Activated CD4-positive, alpha-beta T cell treated with anti-CD3 and anti-CD28 coated beads, Interleukin-2, amount 10 ng/mL, durations not matched to agents 24 days and 14 days (primary cell): ENCODE results near the gene ACTR10. TPM values are rescaled to one million over a fixed set of nuclear protein-coding genes. Genes with fewer than 3 reads are reported as not detected.
A peak's percentile ranks its signal among the peaks of the same experiment; 100 is the strongest.
"Not testable (repeated sequence)": the region's sequence is repeated elsewhere in the genome, so short reads cannot be mapped to it uniquely, and the experiment has no call there.

Experiments used
- DNase-seq: peaks from one replicate; pipeline ENCODE4 v3.0.0; 2022
- H3K27ac Mint-ChIP-seq: one replicate; pipeline ENCODE4 v1.8.0; 2022; ENCODE audit warnings: mild to moderate bottlenecking, mixed read lengths
- H3K27me3 Mint-ChIP-seq: one replicate; pipeline ENCODE4 v1.8.0; 2022; ENCODE audit warnings: mixed read lengths
- H3K36me3 Mint-ChIP-seq: one replicate; pipeline ENCODE4 v1.8.0; 2022; ENCODE audit warnings: low read depth, mild to moderate bottlenecking, mixed read lengths
- H3K4me1 Mint-ChIP-seq: one replicate; pipeline ENCODE4 v1.8.0; 2021; ENCODE audit warnings: mixed read lengths
- H3K4me3 Mint-ChIP-seq: one replicate; pipeline ENCODE4 v1.8.0; 2022; ENCODE audit warnings: mild to moderate bottlenecking, moderate library complexity, mixed read lengths
- H3K9me3 Mint-ChIP-seq: one replicate; pipeline ENCODE4 v1.8.0; 2021; ENCODE audit warnings: mixed read lengths
- intact Hi-C: fragments of 100-400 bp; cut with micrococcal nuclease; formaldehyde crosslinking; loops from one replicate; pipeline ENCODE4 v1.15.1; 2023
- total RNA-seq: library from RNA; stranded (reverse); gene quantifications from 2 replicates; pipeline ENCODE4 v1.2.3, GENCODE V29; 2022

Gene ACTR10
- total RNA-seq, 1 donor from 2014 or later = 40.5 TPM

- peak overlapping the region; percentile 93 for H3K4me3 Mint-ChIP-seq
- DNase-seq = no peak
- peaks cover 41% of the 10 kb centered on the region for H3K4me1 Mint-ChIP-seq
- H3K9me3 Mint-ChIP-seq = no peaks in the 10 kb centered on the region
- peak overlapping the region; percentile 99 for H3K27ac Mint-ChIP-seq
- no peaks in the 10 kb centered on the region for H3K27me3 Mint-ChIP-seq
- intact Hi-C loops = loop anchor here (1.0 to 5.0 kb wide), 5 partner anchors 37 to 852 kb away; partner anchors contain the start of genes ARID4A, KIAA0586, NAA30 and TIMM9
- H3K36me3 Mint-ChIP-seq = peaks cover 25% of the 10 kb centered on the region
These were observed 44.0 kb downstream of the ACTR10 start for GRCh38 chr14:58243790-58244555.

DNA sequence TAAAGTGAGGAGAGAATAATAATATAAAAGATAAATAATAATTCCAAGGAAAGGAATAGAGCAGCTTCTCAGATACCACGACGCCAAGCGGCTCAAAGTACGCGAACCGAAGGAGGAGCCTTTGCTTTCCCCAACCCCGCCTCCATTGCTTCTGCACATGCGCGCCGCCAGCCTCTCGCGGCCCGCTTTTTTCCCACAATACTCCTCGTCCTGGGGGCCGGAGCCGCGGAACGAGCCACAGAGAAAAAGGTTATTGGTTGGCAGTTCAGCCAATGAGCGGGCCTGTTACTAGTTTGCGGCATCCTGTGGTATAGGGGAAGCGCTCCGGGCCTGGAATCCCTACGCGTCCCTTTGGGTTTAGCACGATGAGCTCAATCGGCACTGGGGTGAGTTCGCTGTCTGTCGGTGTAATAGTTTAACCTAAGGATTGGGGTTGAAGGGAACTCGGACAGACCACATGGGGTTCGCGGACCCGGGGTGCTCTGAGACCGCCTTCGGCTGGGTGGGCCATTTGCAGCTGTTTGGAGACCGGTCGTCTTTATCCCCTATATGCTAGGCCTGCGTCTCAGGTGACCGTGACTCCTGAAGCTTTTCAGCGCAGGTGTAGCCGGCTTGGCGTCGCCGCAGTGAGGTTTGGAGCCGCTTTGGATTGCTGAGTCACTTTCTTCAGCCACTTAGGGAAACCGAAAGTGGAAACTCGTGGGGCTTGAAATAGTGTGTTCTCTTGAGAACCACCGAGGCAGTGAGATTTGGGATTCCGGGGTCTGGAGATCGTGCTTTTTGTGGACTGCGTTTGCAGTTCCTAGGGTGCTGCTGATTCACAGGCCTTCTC lies 44.8 kb downstream of the ACTR10 start, which contains the start of gene PSMA3:
PSMA3 (plus strand) TSS at position 288 of the 832 bp plus-strand sequence; CDS start at position 366, 78 bp downstream.
- H3K27me3 Mint-ChIP-seq = no peaks in the 10 kb centered on the region
- peaks cover 25% of the 10 kb centered on the region for H3K36me3 Mint-ChIP-seq
- peak; percentile 99 for DNase-seq
- peak within 1 kb of the TSS; percentile 93 for H3K4me3 Mint-ChIP-seq
- H3K4me1 Mint-ChIP-seq = peaks cover 40% of the 10 kb centered on the region
- peak within 1 kb of the TSS; percentile 99 for H3K27ac Mint-ChIP-seq
- H3K9me3 Mint-ChIP-seq = no peaks in the 10 kb centered on the region
- intact Hi-C loops = loop anchor here (1.0 to 5.0 kb wide), 5 partner anchors 36 to 852 kb away; partner anchors contain the start of genes ARID4A, KIAA0586, NAA30 and TIMM9

- H3K27ac Mint-ChIP-seq = peak overlapping the region; percentile 99
- peaks cover 30% of the 10 kb centered on the region for H3K36me3 Mint-ChIP-seq
- H3K27me3 Mint-ChIP-seq = no peaks in the 10 kb centered on the region
- intact Hi-C loops = loop anchor here (2.0 kb wide), 1 partner anchor 35 kb away; no protein-coding TSS in a partner anchor
- peaks cover 40% of the 10 kb centered on the region for H3K4me1 Mint-ChIP-seq
- no peaks in the 10 kb centered on the region for H3K9me3 Mint-ChIP-seq
- DNase-seq = no peak
- H3K4me3 Mint-ChIP-seq = peak overlapping the region; percentile 93
These were observed 45.6 kb downstream of the ACTR10 start for GRCh38 chr14:58245562-58245961.

GRCh38 chr14:58249611-58250010 lies 49.7 kb downstream of the ACTR10 start:
- intact Hi-C loops = no loop called here
- no peak overlapping the region for H3K4me3 Mint-ChIP-seq
- no peaks in the 10 kb centered on the region for H3K27me3 Mint-ChIP-seq
- H3K4me1 Mint-ChIP-seq = peaks cover 38% of the 10 kb centered on the region
- H3K9me3 Mint-ChIP-seq = no peaks in the 10 kb centered on the region
- peak overlapping the region; percentile 20 for H3K27ac Mint-ChIP-seq
- peaks cover 47% of the 10 kb centered on the region for H3K36me3 Mint-ChIP-seq
- DNase-seq = no peak

DNA sequence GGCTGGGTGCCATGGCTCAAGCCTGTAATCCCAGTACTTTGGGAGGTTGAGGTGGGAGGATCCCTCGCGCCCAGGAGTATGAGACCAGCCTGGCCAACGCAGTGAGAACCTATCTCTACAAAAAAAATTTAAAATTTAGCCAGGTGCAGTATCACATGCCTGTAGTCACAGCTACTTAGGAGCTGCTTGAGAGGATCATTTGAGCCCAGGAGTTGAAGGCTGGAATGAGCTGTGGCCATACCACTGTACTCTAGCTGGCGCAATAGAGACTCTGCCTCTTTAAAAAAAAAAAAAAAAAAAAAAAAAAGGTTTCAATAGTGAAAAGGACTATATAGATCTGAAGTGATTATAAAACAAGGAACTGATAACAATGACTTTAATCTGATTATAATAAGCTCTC lies 58.2 kb downstream of the ACTR10 start:
- intact Hi-C loops = no loop called here
- H3K27ac Mint-ChIP-seq = no peak overlapping the region
- no peak overlapping the region for H3K4me3 Mint-ChIP-seq
- no peaks in the 10 kb centered on the region for H3K9me3 Mint-ChIP-seq
- peaks cover 8% of the 10 kb centered on the region for H3K4me1 Mint-ChIP-seq
- DNase-seq = no peak
- peaks cover 49% of the 10 kb centered on the region for H3K36me3 Mint-ChIP-seq
- no peaks in the 10 kb centered on the region for H3K27me3 Mint-ChIP-seq

GRCh38 chr14:58262005-58262404 lies 62.1 kb downstream of the ACTR10 start:
- H3K9me3 Mint-ChIP-seq, intact Hi-C loops, H3K27me3 Mint-ChIP-seq, H3K4me3 Mint-ChIP-seq, DNase-seq, H3K27ac Mint-ChIP-seq, H3K4me1 Mint-ChIP-seq: not testable (repeated sequence)
- peaks cover 62% of the 10 kb centered on the region for H3K36me3 Mint-ChIP-seq

DNA sequence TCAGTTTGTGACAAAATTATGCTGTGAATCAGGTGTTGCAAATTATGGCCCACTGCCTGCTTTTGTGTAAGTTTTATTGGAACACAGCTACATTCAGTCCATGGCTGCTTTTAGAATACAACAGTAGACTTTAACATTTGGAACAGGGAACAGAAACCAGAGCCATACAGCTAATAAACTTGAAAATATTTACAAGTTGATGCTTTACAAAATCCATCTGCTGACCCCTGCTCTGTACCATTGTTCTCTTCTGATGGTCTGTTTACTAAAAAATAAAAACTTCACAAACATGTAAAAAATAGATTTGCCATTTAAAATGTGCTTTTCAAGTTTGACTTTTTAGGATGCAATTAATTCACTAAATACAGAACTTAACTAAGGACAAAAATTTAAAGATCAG lies 65.5 kb downstream of the ACTR10 start:
- peaks cover 66% of the 10 kb centered on the region for H3K36me3 Mint-ChIP-seq
- no peak overlapping the region for H3K27ac Mint-ChIP-seq
- no peak overlapping the region for H3K4me3 Mint-ChIP-seq
- no peaks in the 10 kb centered on the region for H3K27me3 Mint-ChIP-seq
- H3K4me1 Mint-ChIP-seq = peaks cover 12% of the 10 kb centered on the region
- no peak for DNase-seq
- H3K9me3 Mint-ChIP-seq = no peaks in the 10 kb centered on the region
- intact Hi-C loops = no loop called here

GRCh38 chr14:58270628-58271027 lies 70.7 kb downstream of the ACTR10 start:
- no peak overlapping the region for H3K27ac Mint-ChIP-seq
- intact Hi-C loops = no loop called here

DNA sequence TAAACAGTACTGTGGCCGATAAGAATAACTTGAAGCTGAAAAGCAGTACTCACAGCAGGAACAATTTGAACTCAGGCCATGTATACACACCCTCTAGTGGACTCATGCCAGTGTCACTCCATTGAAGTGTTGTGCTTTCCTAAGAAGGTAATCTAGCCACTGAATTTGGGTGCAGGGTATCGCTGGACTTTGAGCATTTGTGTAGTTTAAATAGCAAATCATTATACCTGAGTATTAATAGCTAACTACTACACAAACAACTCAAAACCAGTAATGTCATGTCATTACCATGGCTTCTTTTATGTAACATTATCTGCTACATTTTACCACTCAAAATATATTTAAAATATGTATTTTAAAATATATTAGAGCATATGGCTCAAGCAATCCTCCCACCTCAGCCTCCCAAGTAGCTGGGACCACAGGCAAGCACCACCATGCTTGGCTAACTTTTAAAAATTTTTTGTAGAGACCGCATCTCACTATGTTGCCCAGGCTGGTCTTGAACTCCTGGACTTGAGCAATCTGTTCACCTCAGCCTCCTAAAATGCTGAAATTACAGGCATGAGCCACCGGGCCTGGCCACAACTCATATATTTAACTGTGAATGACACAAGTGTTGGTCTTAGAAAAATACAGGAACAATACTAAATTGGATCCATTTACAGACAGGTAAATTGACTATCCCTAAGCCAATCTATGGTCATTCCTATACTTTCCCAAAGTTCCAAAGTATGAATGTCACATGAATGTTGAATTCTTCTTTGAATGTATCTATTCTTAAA lies 72.8 kb downstream of the ACTR10 start:
- H3K36me3 Mint-ChIP-seq = peaks cover 64% of the 10 kb centered on the region

More at GRCh38 chr14:58270628-58271027, 70.7 kb downstream of the ACTR10 start:
- Mint-ChIP-seq H3K9me3 (no peaks in the 10 kb centered on the region), H3K36me3 (peaks cover 72% of the 10 kb centered on the region), H3K4me1 (peaks cover 26% of the 10 kb centered on the region), H3K27me3 (no peaks in the 10 kb centered on the region), H3K4me3 (no peak overlapping the region)
- DNase-seq = no peak

DNA sequence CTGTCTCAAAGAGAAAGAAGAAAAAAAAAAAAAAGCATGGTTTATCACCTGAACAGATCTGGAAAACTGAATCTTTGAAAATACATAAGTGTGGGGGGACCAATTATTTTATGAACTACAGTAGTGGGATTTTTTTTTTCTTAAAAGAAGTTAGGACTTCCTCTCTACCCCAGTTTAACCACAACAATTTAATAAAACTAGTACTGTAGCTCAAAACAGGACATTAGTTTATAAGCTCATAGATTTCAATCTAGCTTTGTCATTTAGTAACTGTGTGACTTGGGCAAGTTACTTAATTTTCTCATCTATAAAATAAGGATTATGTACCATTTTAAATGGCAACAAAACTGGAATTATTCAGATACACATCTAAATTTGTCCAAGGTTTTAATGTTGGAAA lies 74.9 kb downstream of the ACTR10 start:
- Mint-ChIP-seq H3K27me3 (no peaks in the 10 kb centered on the region), H3K4me3 (peak overlapping the region; percentile 38), H3K36me3 (peaks cover 60% of the 10 kb centered on the region), H3K9me3 (no peaks in the 10 kb centered on the region), H3K4me1 (peaks cover 31% of the 10 kb centered on the region), H3K27ac (peak overlapping the region; percentile 89)
- intact Hi-C loops = loop anchor here (2.0 kb wide), 1 partner anchor 28 kb away; no protein-coding TSS in a partner anchor
- DNase-seq = no peak

More for the DNA sequence above, 72.8 kb downstream of the ACTR10 start:
- Mint-ChIP-seq H3K27me3 (no peaks in the 10 kb centered on the region), H3K4me3 (no peak overlapping the region), H3K9me3 (no peaks in the 10 kb centered on the region), H3K27ac (no peak overlapping the region), H3K4me1 (peaks cover 33% of the 10 kb centered on the region)
- intact Hi-C loops = no loop called here
- no peak for DNase-seq

- Mint-ChIP-seq H3K9me3 (no peaks in the 10 kb centered on the region), H3K36me3 (peaks cover 57% of the 10 kb centered on the region), H3K27me3 (no peaks in the 10 kb centered on the region), H3K4me1 (peaks cover 32% of the 10 kb centered on the region), H3K27ac (peak overlapping the region; percentile 89), H3K4me3 (peak overlapping the region; percentile 29)
- intact Hi-C loops = loop anchor here (2.0 kb wide), 1 partner anchor 29 kb away; no protein-coding TSS in a partner anchor
- no peak for DNase-seq
These were observed 75.7 kb downstream of the ACTR10 start for GRCh38 chr14:58275527-58276190.

GRCh38 chr14:58276208-58276607 lies 76.3 kb downstream of the ACTR10 start:
- Mint-ChIP-seq H3K36me3 (peaks cover 56% of the 10 kb centered on the region), H3K4me3 (no peak overlapping the region), H3K27me3 (no peaks in the 10 kb centered on the region), H3K4me1 (peaks cover 35% of the 10 kb centered on the region), H3K9me3 (no peaks in the 10 kb centered on the region), H3K27ac (peak overlapping the region; percentile 89)
- DNase-seq = no peak
- intact Hi-C loops = no loop called here

GRCh38 chr14:58278177-58278576 lies 78.2 kb downstream of the ACTR10 start:
- no peak overlapping the region for H3K27ac Mint-ChIP-seq
- no peak for DNase-seq
- H3K9me3 Mint-ChIP-seq = no peaks in the 10 kb centered on the region
- peaks cover 59% of the 10 kb centered on the region for H3K36me3 Mint-ChIP-seq
- H3K4me3 Mint-ChIP-seq = no peak overlapping the region
- intact Hi-C loops = no loop called here
- no peaks in the 10 kb centered on the region for H3K27me3 Mint-ChIP-seq
- peaks cover 53% of the 10 kb centered on the region for H3K4me1 Mint-ChIP-seq
